Brain microvascular endothelial cell (primary cell): ENCODE measurements around the gene NAA50.

ENCODE experiments used
- DNase-seq: peaks from one replicate; pipeline ENCODE4 v3.0.0-alpha.2; 2020
- H3K27ac ChIP-seq: fragments of 250-450 bp; sonication (Bioruptor Pico); 2 replicates; pipeline ENCODE4 v1.5.1; 2020; ENCODE audit warnings: mild to moderate bottlenecking, moderate library complexity
- H3K27me3 ChIP-seq: fragments of 250-450 bp; sonication (Bioruptor Pico); replicated peaks from 2 replicates; pipeline ENCODE4 v1.5.1; 2020; ENCODE audit warnings: mild to moderate bottlenecking
- H3K36me3 ChIP-seq: fragments of 250-450 bp; sonication (Bioruptor Pico); replicated peaks from 2 replicates; pipeline ENCODE4 v1.5.1; 2020; ENCODE audit warnings: mild to moderate bottlenecking
- H3K4me3 ChIP-seq: 2 replicates; pipeline ENCODE4 v1.5.1; 2011; ENCODE audit warnings: low read depth, mild to moderate bottlenecking, control low read depth, low read length, moderate library complexity
- CTCF ChIP-seq: IDR thresholded peaks from 2 replicates; pipeline ENCODE4 v1.5.1; 2011; ENCODE audit warnings: low read depth, mild to moderate bottlenecking, moderate library complexity, low read length, control low read depth, inconsistent platforms; ENCODE audit errors: missing control alignments
- in situ Hi-C: cut with HindIII; loops from 2 replicates; pipeline ENCODE4 v1.10.0; 2017; ENCODE audit warnings: low sequenced_read_pairs, low pct_ligation_motif_present

The NAA50 gene

GRCh38 chr3:113707835-113708234, 38.2 kb downstream of the NAA50 start:
- H3K27ac ChIP-seq: no peak overlapping the region
- in situ Hi-C loops: no loop called here
- H3K27me3 ChIP-seq: no peaks in the 10 kb centered on the region
- TF ChIP-seq CTCF: no peak
- H3K36me3 ChIP-seq: no peaks in the 10 kb centered on the region
- DNase-seq: no peak
- H3K4me3 ChIP-seq: no peak overlapping the region

- DNase-seq: no peak
- Histone ChIP-seq H3K27ac (no peak overlapping the region), H3K27me3 (no peaks in the 10 kb centered on the region), H3K36me3 (no peaks in the 10 kb centered on the region), H3K4me3 (peak overlapping the region; percentile 42)
- in situ Hi-C loops: no loop called here
- TF ChIP-seq CTCF: no peak
These were observed 47.1 kb downstream of the NAA50 start for GRCh38 chr3:113698956-113699355.

- H3K27me3 ChIP-seq: no peaks in the 10 kb centered on the region
- in situ Hi-C loops: no loop called here
- no peak overlapping the region for H3K27ac ChIP-seq
- DNase-seq: no peak
- no peaks in the 10 kb centered on the region for H3K36me3 ChIP-seq
- no peak overlapping the region for H3K4me3 ChIP-seq
- no peak for TF ChIP-seq CTCF
These were observed 47.8 kb downstream of the NAA50 start for GRCh38 chr3:113698213-113698742.

GRCh38 chr3:113697500-113698090, 48.5 kb downstream of the NAA50 start:
- Histone ChIP-seq H3K27me3 (no peaks in the 10 kb centered on the region), H3K27ac (peak overlapping the region; percentile 58), H3K4me3 (peak overlapping the region; percentile 72), H3K36me3 (no peaks in the 10 kb centered on the region)
- DNase-seq: no peak
- no peak for TF ChIP-seq CTCF
- in situ Hi-C loops: no loop called here

GRCh38 chr3:113696658-113697499, 49.2 kb downstream of the NAA50 start:
- peak; percentile 31 for TF ChIP-seq CTCF
- Histone ChIP-seq H3K4me3 (peak overlapping the region; percentile 75), H3K27ac (peak overlapping the region; percentile 58), H3K36me3 (no peaks in the 10 kb centered on the region), H3K27me3 (no peaks in the 10 kb centered on the region)
- in situ Hi-C loops: no loop called here
- peak; percentile 100 for DNase-seq
